H1 (cell line): Measurements from ENCODE around the gene ATG16L1. TPM values are rescaled to one million over a fixed set of nuclear protein-coding genes. Genes with fewer than 3 reads are reported as not detected.

Source experiments
- CTCF ChIA-PET: fragments of 300-600 bp; sonication (Branson Sonifier 250); formaldehyde crosslinking; loops from one replicate; lab custom pipeline; 2021; ENCODE audit not compliant: partially characterized antibody; lab: Charles Lee
- POLR2A ChIA-PET: fragments of 300-600 bp; sonication (Branson Sonifier 250); formaldehyde crosslinking; loops from one replicate; lab custom pipeline; 2021; ENCODE audit warnings: inconsistent platforms; ENCODE audit not compliant: partially characterized antibody; lab: Charles Lee
- DNase-seq, 2 experiments: peaks; one replicate each; pipeline versions ENCODE4 v3.0.0 to v3.0.0-alpha.2; 2010 to 2022; ENCODE audit warnings: low spot score in 2 of 2, low read depth in 1 of 2, mixed read lengths in 1 of 2
- FAIRE-seq: peaks from 2 replicates; lab custom pipeline; 2011; peaks lifted over from hg19 to GRCh38; lab: Jason Lieb, UNC
- H2AFZ ChIP-seq: 2 replicates; pipeline ENCODE4 v1.8.1; 2012; ENCODE audit warnings: low read length, inconsistent platforms
- H2AK5ac ChIP-seq: 2 replicates; pipeline ENCODE4 v1.6.1; 2013; ENCODE audit warnings: low read depth, low read length
- H2BK120ac ChIP-seq: replicated peaks from 2 replicates; pipeline ENCODE3; 2013; ENCODE audit warnings: low read depth, low read length, inconsistent platforms
- H2BK12ac ChIP-seq: 2 replicates; pipeline ENCODE4 v1.6.1; 2013; ENCODE audit warnings: low read depth, low read length
- H2BK15ac ChIP-seq: 2 replicates; pipeline ENCODE4 v1.6.1; 2013; ENCODE audit warnings: low read length
- H2BK20ac ChIP-seq: 2 replicates; pipeline ENCODE4 v1.6.1; 2013; ENCODE audit warnings: low read length
- H2BK5ac ChIP-seq: 2 replicates; pipeline ENCODE4 v1.6.1; 2013; ENCODE audit warnings: low read depth, low read length
- H3K14ac ChIP-seq: 2 replicates; pipeline ENCODE4 v1.6.1; 2013; ENCODE audit warnings: inconsistent platforms; ENCODE audit not compliant: insufficient read length
- H3K18ac ChIP-seq: 2 replicates; pipeline ENCODE4 v1.6.1; 2013; ENCODE audit warnings: low read length; ENCODE audit errors: extremely low read depth
- H3K23ac ChIP-seq: 2 replicates; pipeline ENCODE4 v1.6.1; 2013; ENCODE audit warnings: inconsistent platforms; ENCODE audit not compliant: insufficient read length
- H3K23me2 ChIP-seq: 2 replicates; pipeline ENCODE4 v1.6.1; 2013; ENCODE audit warnings: low read depth, low read length
- H3K27ac ChIP-seq: 2 replicates; pipeline ENCODE4 v1.6.1; 2011; ENCODE audit warnings: low read depth, low read length, inconsistent platforms
- H3K27me3 ChIP-seq, 4 experiments: replicated peaks in 1 of 4; 1 replicate in 1 of 4; 2 replicates in 3 of 4; pipeline versions ENCODE4 v1.6.1 to v1.8.1; 2011 to 2013; ENCODE audit warnings: low read length in 3 of 4, mild to moderate bottlenecking in 3 of 4, inconsistent platforms in 2 of 4, mixed read lengths in 2 of 4, moderate library complexity in 1 of 4; ENCODE audit not compliant: control insufficient read depth in 3 of 4, insufficient read depth in 3 of 4; ENCODE audit errors: extremely low read depth in 1 of 4
- H3K36me3 ChIP-seq, 4 experiments: 2 replicates each; pipeline versions ENCODE4 v1.6.1 to v1.8.1; 2011 to 2013; ENCODE audit warnings: mild to moderate bottlenecking in 4 of 4, low read length in 3 of 4, moderate library complexity in 2 of 4, control low read depth in 1 of 4, inconsistent platforms in 1 of 4; ENCODE audit not compliant: insufficient read depth in 4 of 4, control insufficient read depth in 2 of 4
- H3K4ac ChIP-seq: replicated peaks from 2 replicates; pipeline ENCODE3; 2013; ENCODE audit warnings: low read length, low read depth, mixed read lengths, inconsistent platforms; ENCODE audit not compliant: insufficient read length
- H3K4me1 ChIP-seq, 4 experiments: replicated peaks in 1 of 4; 1 replicate in 1 of 4; 2 replicates in 3 of 4; pipeline versions ENCODE4 v1.6.1 to v1.8.1; 2011 to 2013; ENCODE audit warnings: low read length in 3 of 4, inconsistent platforms in 2 of 4, mixed read lengths in 1 of 4; ENCODE audit not compliant: insufficient read depth in 4 of 4, control insufficient read depth in 3 of 4
- H3K4me2 ChIP-seq, 2 experiments: 2 replicates each; pipeline versions ENCODE4 v1.6.1 to v1.8.1; 2011 to 2013; ENCODE audit warnings: low read depth in 2 of 2, low read length in 2 of 2, control low read depth in 1 of 2, inconsistent platforms in 1 of 2, mild to moderate bottlenecking in 1 of 2; ENCODE audit not compliant: insufficient read depth in 1 of 2
- H3K4me3 ChIP-seq, 4 experiments: fragments of 200-600, 300-600 bp in 1 of 4; sonication (generic), shearing (Covaris generic), sonication (Bioruptor Twin) in 1 of 4; 2 replicates each; pipeline versions ENCODE4 v1.5.1 to v1.8.1; 2011 to 2016; ENCODE audit warnings: low read length in 4 of 4, low read depth in 3 of 4, control low read depth in 2 of 4, inconsistent platforms in 2 of 4, mild to moderate bottlenecking in 2 of 4, mixed read lengths in 1 of 4, moderate library complexity in 1 of 4; ENCODE audit not compliant: insufficient read depth in 2 of 4; ENCODE audit errors: extremely low read depth in 1 of 4
- H3K56ac ChIP-seq: replicated peaks from 2 replicates; pipeline ENCODE3; 2013; ENCODE audit warnings: low read depth, mild to moderate bottlenecking, mixed read lengths, low read length, inconsistent platforms; ENCODE audit not compliant: insufficient read length
- H3K79me1 ChIP-seq: 2 replicates; pipeline ENCODE4 v1.6.1; 2013; ENCODE audit warnings: low read depth, low read length, control low read depth
- H3K79me2 ChIP-seq, 2 experiments: 2 replicates each; pipeline versions ENCODE4 v1.6.1 to v1.8.1; 2012 to 2013; ENCODE audit warnings: low read length in 2 of 2, mild to moderate bottlenecking in 2 of 2, inconsistent platforms in 1 of 2; ENCODE audit not compliant: insufficient read depth in 2 of 2, control insufficient read depth in 1 of 2
- H3K9ac ChIP-seq, 4 experiments: replicated peaks in 1 of 4; 1 replicate in 1 of 4; 2 replicates in 3 of 4; pipeline versions ENCODE4 v1.6.1 to v1.8.1; 2011 to 2013; ENCODE audit warnings: low read depth in 3 of 4, low read length in 3 of 4, control low read depth in 2 of 4, mild to moderate bottlenecking in 2 of 4, moderate library complexity in 2 of 4, inconsistent platforms in 1 of 4; ENCODE audit errors: extremely low read depth in 1 of 4
- H3K9me3 ChIP-seq, 2 experiments: 2 replicates each; pipeline versions ENCODE4 v1.6.1 to v1.8.1; 2012 to 2013; ENCODE audit warnings: mild to moderate bottlenecking in 2 of 2, moderate library complexity in 2 of 2, control low read depth in 1 of 2, inconsistent platforms in 1 of 2, low read depth in 1 of 2, low read length in 1 of 2, mixed read lengths in 1 of 2; ENCODE audit not compliant: insufficient read depth in 2 of 2
- H4K20me1 ChIP-seq, 2 experiments: replicated peaks in 1 of 2; 2 replicates each; pipeline versions ENCODE3 to v1.8.1; 2011 to 2013; ENCODE audit warnings: inconsistent platforms in 2 of 2, low read length in 2 of 2, mild to moderate bottlenecking in 1 of 2; ENCODE audit not compliant: insufficient read depth in 2 of 2, control insufficient read depth in 1 of 2
- H4K5ac ChIP-seq: 2 replicates; pipeline ENCODE4 v1.6.1; 2013; ENCODE audit warnings: low read length, low read depth, mixed read lengths, inconsistent platforms; ENCODE audit not compliant: insufficient read length
- H4K8ac ChIP-seq: 2 replicates; pipeline ENCODE4 v1.8.0; 2013; ENCODE audit warnings: mild to moderate bottlenecking, moderate library complexity, low read length, inconsistent platforms; ENCODE audit not compliant: insufficient read depth; ENCODE audit errors: extremely low read depth
- H4K91ac ChIP-seq: replicated peaks from 2 replicates; pipeline ENCODE3; 2013; ENCODE audit warnings: low read length, mixed read lengths, inconsistent platforms; ENCODE audit not compliant: insufficient read length
- CHD2 ChIP-seq: IDR thresholded peaks from 2 replicates; pipeline ENCODE4 v1.6.1; 2012; ENCODE audit warnings: low read length, improper control_type of control experiment
- CREB1 ChIP-seq: IDR thresholded peaks from 2 replicates; pipeline ENCODE4 v1.6.1; 2012; ENCODE audit warnings: inconsistent platforms
- EP300 ChIP-seq, 2 experiments: IDR thresholded peaks; 1 replicate in 1 of 2; 2 replicates in 1 of 2; pipeline ENCODE4 v1.6.1; 2011 to 2012; ENCODE audit warnings: low read depth in 2 of 2, low read length in 2 of 2, mild to moderate bottlenecking in 2 of 2, borderline replicate concordance in 1 of 2, inconsistent platforms in 1 of 2, moderate library complexity in 1 of 2
- FOSL1 ChIP-seq: IDR thresholded peaks from 2 replicates; pipeline ENCODE4 v1.6.1; 2011; ENCODE audit warnings: mild to moderate bottlenecking, low read depth, low read length, moderate library complexity; ENCODE audit not compliant: insufficient read depth
- MAFK ChIP-seq: IDR thresholded peaks from 2 replicates; pipeline ENCODE4 v1.6.1; 2012; ENCODE audit warnings: low read depth, mild to moderate bottlenecking, improper control_type of control experiment, low read length
- SRF ChIP-seq: IDR thresholded peaks from 2 replicates; pipeline ENCODE4 v1.6.1; 2011; ENCODE audit warnings: mild to moderate bottlenecking, low read depth, low read length, moderate library complexity
- YY1 ChIP-seq: IDR thresholded peaks from 2 replicates; pipeline ENCODE4 v1.6.1; 2011; ENCODE audit warnings: low read depth, mild to moderate bottlenecking, low read length
- WGBS, 2 experiments: shearing (Covaris generic) in 1 of 2; methylation state at CpG; one replicate each; pipeline versions ENCODE4 v1.1.6 to v1.1.7; 2013 to 2015; ENCODE audit warnings: low lambda C conversion rate in 2 of 2, mixed read lengths in 2 of 2, inconsistent platforms in 1 of 2, low coverage in 1 of 2, missing lambda C conversion rate in 1 of 2; ENCODE audit not compliant: insufficient replicate concordance in 2 of 2, insufficient coverage in 1 of 2, insufficient read length in 1 of 2; ENCODE audit errors: extremely low coverage in 1 of 2, missing lambda C conversion rate in 1 of 2; 5-methylcytosine and 5-hydroxymethylcytosine counted together
- polyA plus RNA-seq, 7 experiments: library from polyadenylated mRNA; depleted of rRNA in 3 of 7; stranded (reverse) in 5 of 7; unstranded in 2 of 7; fragments of >200 nt in 5 of 7; fragments of 200-250 nt in 2 of 7; gene quantifications; 1 replicate in 5 of 7; 2 replicates in 1 of 7; 4 replicates in 1 of 7; pipeline versions ENCODE4 v1.2.1 to v1.2.3, GENCODE V29; 2011 to 2013; ENCODE audit warnings: missing spikeins in 2 of 7, mixed read lengths in 2 of 7
- total RNA-seq: library from RNA; stranded (reverse); fragmentation: NEBNext Ultra II Directional; extraction: Animal tissue kit (Norgen Biotek cat#: 25700); gene quantifications from 2 replicates; pipeline ENCODE4 v1.2.1, GENCODE V29; 2021
- TF ChIP-seq, protein P1 (sequence below), 3 experiments: IDR thresholded peaks; 1 replicate in 2 of 3; 2 replicates in 1 of 3; pipeline versions ENCODE4 v1.5.1 to v1.6.1; 2011; ENCODE audit warnings: low read length in 3 of 3, mild to moderate bottlenecking in 3 of 3, inconsistent platforms in 2 of 3, low read depth in 1 of 3, moderate library complexity in 1 of 3; ENCODE audit not compliant: insufficient read depth in 1 of 3; ENCODE audit errors: control extremely low read depth in 1 of 3
- TF ChIP-seq, protein P2 (sequence below): IDR thresholded peaks from 2 replicates; pipeline ENCODE4 v1.6.1; 2012; ENCODE audit warnings: low read length, inconsistent platforms

ATG16L1 gene
- total and polyA plus RNA-seq, 2 of the 8 experiments (the other 6 are each of a cell fraction or from before 2014, with no cell fraction given), result 18.3 to 31.0 TPM

DNA sequence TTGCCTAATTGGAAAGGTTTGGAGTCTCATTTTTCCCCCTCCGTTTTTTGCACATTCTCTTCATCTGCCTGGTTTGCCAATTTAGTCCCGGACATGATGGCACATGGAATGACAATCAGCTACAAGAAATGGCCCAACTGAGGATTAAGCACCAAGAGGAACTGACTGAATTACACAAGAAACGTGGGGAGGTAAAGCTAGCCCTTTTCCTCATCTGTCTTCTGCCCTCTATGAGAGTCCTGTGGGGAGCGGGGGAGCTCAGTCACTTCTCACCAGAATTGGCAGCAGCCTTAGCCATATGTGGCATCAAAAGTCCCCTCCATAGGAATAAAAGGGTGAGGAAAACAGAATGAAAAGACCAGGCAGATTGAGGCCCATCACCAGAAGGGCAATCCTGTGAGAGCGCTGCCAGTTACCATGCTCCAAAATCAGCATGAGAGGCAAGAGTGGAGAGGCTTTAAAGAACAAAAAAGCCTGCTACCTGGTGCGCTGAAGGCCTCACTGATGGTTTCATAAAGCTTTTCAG, 11.6 kb downstream of the ATG16L1 start:
- H4K91ac ChIP-seq, result no peak overlapping the region
- no peak overlapping the region for H2BK120ac ChIP-seq
- H2BK20ac ChIP-seq, result no peak overlapping the region
- H3K56ac ChIP-seq, result no peak overlapping the region
- WGBS, 2 experiments, result 86% methylated on average over 6 of the region's 6 CpGs; no CpG with 5 or more reads in 1 of the 2 experiments
- no peak overlapping the region for H3K23ac ChIP-seq
- no peak overlapping the region for H2BK5ac ChIP-seq
- no peaks in the 10 kb centered on the region for H3K4me1 ChIP-seq
- no peak overlapping the region for H2AFZ ChIP-seq
- H3K14ac ChIP-seq, result no peak overlapping the region
- H4K8ac ChIP-seq, result no peak overlapping the region
- H2BK12ac ChIP-seq, result no peak overlapping the region
- DNase-seq (no peak), FAIRE-seq (no peak)
- CTCF ChIA-PET, result interaction anchor here (0.9 to 1.3 kb wide), 2 partner anchors 77 to 209 kb away, joined by 3 read pairs; no protein-coding TSS in a partner anchor
- H2BK15ac ChIP-seq, result no peak overlapping the region
- no peak overlapping the region for H3K9ac ChIP-seq
- no peaks in the 10 kb centered on the region for H3K9me3 ChIP-seq
- H3K27me3 ChIP-seq, result no peaks in the 10 kb centered on the region
- no peak overlapping the region for H2AK5ac ChIP-seq
- no peak overlapping the region for H3K27ac ChIP-seq
- H3K36me3 ChIP-seq, result peaks cover 28 to 95% (median 76%) of the 10 kb centered on the region in 4 experiments
- no peaks in the 10 kb centered on the region for H3K23me2 ChIP-seq
- no peak overlapping the region for H4K5ac ChIP-seq
- no peak overlapping the region for H3K4ac ChIP-seq
- H3K18ac ChIP-seq, result no peak overlapping the region
- no peaks in the 10 kb centered on the region; the same call in 1 of the 2 replicates for H3K79me1 ChIP-seq
- H4K20me1 ChIP-seq, result peaks cover 7 to 11% of the 10 kb centered on the region in 2 experiments
- POLR2A ChIA-PET, result interaction anchor here (0.7 to 1.2 kb wide), 2 partner anchors 14 to 56 kb away, joined by 3 read pairs; no protein-coding TSS in a partner anchor
- H3K79me2 ChIP-seq, result peaks cover 0 to 19% of the 10 kb centered on the region in 2 experiments; a peak in 3 of 4 replicates
- no peak overlapping the region for H3K4me3 ChIP-seq
- no peak overlapping the region for H3K4me2 ChIP-seq
- TF ChIP-seq, protein P1, sequence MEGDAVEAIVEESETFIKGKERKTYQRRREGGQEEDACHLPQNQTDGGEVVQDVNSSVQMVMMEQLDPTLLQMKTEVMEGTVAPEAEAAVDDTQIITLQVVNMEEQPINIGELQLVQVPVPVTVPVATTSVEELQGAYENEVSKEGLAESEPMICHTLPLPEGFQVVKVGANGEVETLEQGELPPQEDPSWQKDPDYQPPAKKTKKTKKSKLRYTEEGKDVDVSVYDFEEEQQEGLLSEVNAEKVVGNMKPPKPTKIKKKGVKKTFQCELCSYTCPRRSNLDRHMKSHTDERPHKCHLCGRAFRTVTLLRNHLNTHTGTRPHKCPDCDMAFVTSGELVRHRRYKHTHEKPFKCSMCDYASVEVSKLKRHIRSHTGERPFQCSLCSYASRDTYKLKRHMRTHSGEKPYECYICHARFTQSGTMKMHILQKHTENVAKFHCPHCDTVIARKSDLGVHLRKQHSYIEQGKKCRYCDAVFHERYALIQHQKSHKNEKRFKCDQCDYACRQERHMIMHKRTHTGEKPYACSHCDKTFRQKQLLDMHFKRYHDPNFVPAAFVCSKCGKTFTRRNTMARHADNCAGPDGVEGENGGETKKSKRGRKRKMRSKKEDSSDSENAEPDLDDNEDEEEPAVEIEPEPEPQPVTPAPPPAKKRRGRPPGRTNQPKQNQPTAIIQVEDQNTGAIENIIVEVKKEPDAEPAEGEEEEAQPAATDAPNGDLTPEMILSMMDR (IDR thresholded peaks at IDR 0.05; ENCODE audit: control extremely low read depth in 1 of 3, insufficient read depth in 1 of 3, low read depth in 1 of 3, low read length in 3 of 3), result no peak
- TF ChIP-seq MAFK (no peak), EP300 (IDR thresholded peaks at IDR 0.05; ENCODE audit: borderline replicate concordance in 1 of 2, low read depth in 2 of 2, low read length in 2 of 2) (no peak), CREB1 (no peak), FOSL1 (no peak), SRF (no peak), CHD2 (no peak), YY1 (no peak)
- TF ChIP-seq, protein P2, sequence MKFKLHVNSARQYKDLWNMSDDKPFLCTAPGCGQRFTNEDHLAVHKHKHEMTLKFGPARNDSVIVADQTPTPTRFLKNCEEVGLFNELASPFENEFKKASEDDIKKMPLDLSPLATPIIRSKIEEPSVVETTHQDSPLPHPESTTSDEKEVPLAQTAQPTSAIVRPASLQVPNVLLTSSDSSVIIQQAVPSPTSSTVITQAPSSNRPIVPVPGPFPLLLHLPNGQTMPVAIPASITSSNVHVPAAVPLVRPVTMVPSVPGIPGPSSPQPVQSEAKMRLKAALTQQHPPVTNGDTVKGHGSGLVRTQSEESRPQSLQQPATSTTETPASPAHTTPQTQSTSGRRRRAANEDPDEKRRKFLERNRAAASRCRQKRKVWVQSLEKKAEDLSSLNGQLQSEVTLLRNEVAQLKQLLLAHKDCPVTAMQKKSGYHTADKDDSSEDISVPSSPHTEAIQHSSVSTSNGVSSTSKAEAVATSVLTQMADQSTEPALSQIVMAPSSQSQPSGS, result no peak
